Activated naive CD8-positive, alpha-beta T cell treated with anti-CD3 and anti-CD28 coated beads, Interleukin-2, amount 50 U/mL, for 24 hours (primary cell): ENCODE results near the gene RSPH10B2.
"Not testable (repeated sequence)": the region's sequence is repeated elsewhere in the genome, so short reads cannot be mapped to it uniquely, and the experiment has no call there.

Source experiments
- ATAC-seq: fragments of 150-1000 bp; cut with Tn5 transposase; one replicate; pipeline ENCODE4 v1.10.0; 2021
- DNase-seq: peaks from one replicate; pipeline ENCODE4 v3.0.0; 2021
- H3K27ac Mint-ChIP-seq: one replicate; pipeline ENCODE4 v1.8.0; 2021; ENCODE audit warnings: mild to moderate bottlenecking, mixed read lengths
- H3K27me3 Mint-ChIP-seq: one replicate; pipeline ENCODE4 v1.8.0; 2021; ENCODE audit warnings: mixed read lengths
- H3K36me3 Mint-ChIP-seq: one replicate; pipeline ENCODE4 v1.8.0; 2021; ENCODE audit warnings: low read depth, mixed read lengths
- H3K4me1 Mint-ChIP-seq: one replicate; pipeline ENCODE4 v1.8.0; 2021; ENCODE audit warnings: mixed read lengths
- H3K4me3 Mint-ChIP-seq: one replicate; pipeline ENCODE4 v1.8.0; 2021; ENCODE audit warnings: mild to moderate bottlenecking, moderate library complexity, mixed read lengths
- H3K9me3 Mint-ChIP-seq: one replicate; pipeline ENCODE4 v1.8.0; 2021; ENCODE audit warnings: mixed read lengths

The RSPH10B2 gene

DNA sequence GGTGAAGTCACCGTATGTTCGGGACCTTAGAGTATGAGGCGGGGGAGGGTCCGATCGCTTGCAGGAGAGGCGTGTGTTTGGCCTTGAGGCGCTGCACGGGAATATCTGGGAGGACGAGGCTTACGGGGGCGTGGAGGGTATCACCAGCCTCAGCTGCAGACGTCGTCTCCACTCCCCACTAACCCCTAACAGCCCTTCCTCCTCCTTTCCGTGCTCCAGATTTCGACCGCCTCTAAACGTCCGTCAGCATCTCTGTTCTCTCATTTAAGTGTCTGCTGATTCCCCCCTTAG is 23.6 kb upstream of the RSPH10B2 start:
- peaks cover 39% of the 10 kb centered on the region for H3K36me3 Mint-ChIP-seq
- peaks cover 27% of the 10 kb centered on the region for H3K4me1 Mint-ChIP-seq
- peak overlapping the region; percentile 84 for H3K4me3 Mint-ChIP-seq
- ATAC-seq, result no peak
- no peak for DNase-seq
- no peaks in the 10 kb centered on the region for H3K9me3 Mint-ChIP-seq
- H3K27ac Mint-ChIP-seq, result peak overlapping the region; percentile 69
- no peaks in the 10 kb centered on the region for H3K27me3 Mint-ChIP-seq

- H3K27me3 Mint-ChIP-seq, H3K9me3 Mint-ChIP-seq, DNase-seq, H3K4me3 Mint-ChIP-seq, H3K27ac Mint-ChIP-seq, ATAC-seq, H3K4me1 Mint-ChIP-seq: not testable (repeated sequence)
- H3K36me3 Mint-ChIP-seq, result peaks cover 49% of the 10 kb centered on the region
These were observed 15.5 kb upstream of the RSPH10B2 start for GRCh38 chr7:6738415-6738814.

- H3K4me3 Mint-ChIP-seq, H3K4me1 Mint-ChIP-seq, H3K9me3 Mint-ChIP-seq, H3K27ac Mint-ChIP-seq, DNase-seq, ATAC-seq, H3K27me3 Mint-ChIP-seq: not testable (repeated sequence)
- peaks cover 22% of the 10 kb centered on the region for H3K36me3 Mint-ChIP-seq
These were observed 9.3 kb upstream of the RSPH10B2 start for GRCh38 chr7:6744410-6745100.

DNA sequence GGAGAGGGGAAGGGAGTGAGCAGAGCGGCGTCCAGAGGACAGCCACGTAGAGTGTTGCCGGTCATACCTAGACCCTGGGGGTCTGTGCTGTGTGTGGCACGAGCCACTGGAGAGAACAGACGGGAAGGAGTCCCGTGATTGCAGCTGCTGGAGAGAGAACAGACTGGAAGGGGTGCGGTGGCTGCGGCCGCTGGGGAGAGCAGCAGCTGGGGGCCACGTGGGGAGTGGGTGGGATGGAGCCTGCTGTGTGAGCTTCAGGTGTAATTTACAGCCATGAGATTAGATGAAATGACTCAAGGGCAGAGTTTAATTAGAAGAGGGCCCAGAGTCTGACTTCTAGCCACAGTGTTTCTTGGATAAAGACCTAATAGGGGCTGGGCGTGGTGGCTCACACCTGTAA is 4.6 kb upstream of the RSPH10B2 start:
- not testable (repeated sequence) for H3K4me3 Mint-ChIP-seq, H3K27me3 Mint-ChIP-seq, H3K27ac Mint-ChIP-seq, H3K4me1 Mint-ChIP-seq, ATAC-seq, DNase-seq, H3K36me3 Mint-ChIP-seq, H3K9me3 Mint-ChIP-seq

GRCh38 chr7:6750173-6750572 is 3.7 kb upstream of the RSPH10B2 start:
- not testable (repeated sequence) for H3K9me3 Mint-ChIP-seq, H3K4me1 Mint-ChIP-seq, ATAC-seq, H3K27ac Mint-ChIP-seq, H3K36me3 Mint-ChIP-seq, DNase-seq, H3K27me3 Mint-ChIP-seq, H3K4me3 Mint-ChIP-seq

- H3K4me1 Mint-ChIP-seq, ATAC-seq, H3K36me3 Mint-ChIP-seq, H3K27me3 Mint-ChIP-seq, H3K27ac Mint-ChIP-seq, H3K9me3 Mint-ChIP-seq, H3K4me3 Mint-ChIP-seq, DNase-seq: not testable (repeated sequence)
These were observed 7.3 kb downstream of the RSPH10B2 start for GRCh38 chr7:6761186-6761585.

- not testable (repeated sequence) for H3K4me3 Mint-ChIP-seq, ATAC-seq, H3K36me3 Mint-ChIP-seq, H3K4me1 Mint-ChIP-seq, H3K27me3 Mint-ChIP-seq, H3K27ac Mint-ChIP-seq, H3K9me3 Mint-ChIP-seq, DNase-seq
These were observed 27.7 kb downstream of the RSPH10B2 start for GRCh38 chr7:6781581-6781980.

DNA sequence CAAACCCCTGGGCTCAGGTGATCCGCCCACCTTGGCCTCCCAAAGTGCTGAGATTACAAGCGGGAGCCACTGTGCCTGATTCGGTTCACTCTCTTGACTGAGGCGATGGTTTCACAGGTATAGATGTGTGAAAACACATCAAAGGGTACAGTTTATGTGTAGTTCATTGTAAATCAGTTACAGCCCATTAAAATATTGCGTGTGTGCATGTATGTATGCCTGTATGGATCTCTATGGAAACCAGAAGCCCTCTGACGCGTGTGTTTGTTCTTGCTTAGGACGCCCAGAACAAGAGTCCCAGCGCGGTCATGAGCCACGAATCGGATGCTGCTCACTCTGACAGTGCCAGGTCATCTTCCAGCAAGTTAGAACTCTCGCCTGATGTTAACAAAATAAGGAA is 35.5 kb downstream of the RSPH10B2 start:
- not testable (repeated sequence) for H3K4me1 Mint-ChIP-seq, H3K9me3 Mint-ChIP-seq, H3K4me3 Mint-ChIP-seq, H3K36me3 Mint-ChIP-seq, ATAC-seq, H3K27ac Mint-ChIP-seq, H3K27me3 Mint-ChIP-seq, DNase-seq

- not testable (repeated sequence) for H3K9me3 Mint-ChIP-seq, H3K36me3 Mint-ChIP-seq, H3K4me1 Mint-ChIP-seq, ATAC-seq, H3K27ac Mint-ChIP-seq, H3K4me3 Mint-ChIP-seq, H3K27me3 Mint-ChIP-seq, DNase-seq
These were observed 38.4 kb downstream of the RSPH10B2 start for GRCh38 chr7:6792113-6792872.

GRCh38 chr7:6794276-6794675 is 40.4 kb downstream of the RSPH10B2 start:
- H3K27me3 Mint-ChIP-seq, DNase-seq, H3K27ac Mint-ChIP-seq, H3K4me1 Mint-ChIP-seq, H3K9me3 Mint-ChIP-seq, H3K4me3 Mint-ChIP-seq, H3K36me3 Mint-ChIP-seq, ATAC-seq: not testable (repeated sequence)

GRCh38 chr7:6797218-6797617 is 43.3 kb downstream of the RSPH10B2 start:
- not testable (repeated sequence) for H3K36me3 Mint-ChIP-seq, H3K4me1 Mint-ChIP-seq, H3K9me3 Mint-ChIP-seq, H3K4me3 Mint-ChIP-seq, H3K27ac Mint-ChIP-seq, H3K27me3 Mint-ChIP-seq, DNase-seq, ATAC-seq

DNA sequence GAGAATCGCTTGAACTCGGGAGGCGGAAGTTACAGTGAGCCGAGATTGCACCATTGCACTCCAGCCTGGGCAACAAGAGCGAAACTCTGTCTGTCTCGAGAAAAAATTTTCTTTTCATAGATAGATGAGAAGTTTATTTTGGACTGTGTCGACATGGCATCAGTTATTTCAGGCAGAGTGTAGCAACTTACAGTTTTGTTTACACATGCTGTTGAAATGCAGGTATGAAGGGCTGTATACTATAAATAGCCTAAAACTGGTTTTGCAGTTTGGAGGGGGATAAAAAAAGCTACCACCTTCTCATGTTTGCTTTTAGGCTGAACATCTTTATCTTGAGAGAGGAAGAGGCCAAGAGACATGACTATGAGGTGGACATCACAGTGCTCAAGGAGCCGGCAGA is 44.1 kb downstream of the RSPH10B2 start:
- DNase-seq, H3K9me3 Mint-ChIP-seq, H3K27ac Mint-ChIP-seq, H3K27me3 Mint-ChIP-seq, ATAC-seq, H3K4me3 Mint-ChIP-seq, H3K4me1 Mint-ChIP-seq, H3K36me3 Mint-ChIP-seq: not testable (repeated sequence)

DNA sequence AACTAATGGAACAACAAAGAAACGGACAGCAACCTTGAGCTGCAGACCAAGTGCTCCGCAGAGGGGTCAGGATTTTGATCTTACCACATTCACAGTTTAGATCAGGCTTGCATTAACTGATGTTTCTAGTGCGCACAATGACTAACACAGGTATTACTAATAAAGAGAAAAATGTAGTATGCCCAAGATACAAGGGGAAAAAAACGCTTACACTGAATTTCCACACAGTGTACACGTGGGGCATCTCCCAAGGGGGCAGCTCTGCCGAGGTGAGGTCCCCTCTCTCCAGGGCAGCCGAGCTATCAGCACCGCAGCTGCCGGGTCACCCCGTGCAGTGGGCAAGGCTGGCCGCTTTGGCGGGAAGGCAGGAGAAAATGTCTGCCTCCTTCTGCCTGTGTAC is 46.0 kb downstream of the RSPH10B2 start:
- ATAC-seq, result peak; percentile 51
- DNase-seq, H3K4me1 Mint-ChIP-seq, H3K27me3 Mint-ChIP-seq, H3K27ac Mint-ChIP-seq, H3K9me3 Mint-ChIP-seq, H3K4me3 Mint-ChIP-seq, H3K36me3 Mint-ChIP-seq: not testable (repeated sequence)

- not testable (repeated sequence) for H3K9me3 Mint-ChIP-seq, H3K4me3 Mint-ChIP-seq, H3K27me3 Mint-ChIP-seq, H3K27ac Mint-ChIP-seq, H3K4me1 Mint-ChIP-seq, H3K36me3 Mint-ChIP-seq, DNase-seq
- ATAC-seq, result peak; percentile 67
These were observed 46.4 kb downstream of the RSPH10B2 start for GRCh38 chr7:6800331-6800730.

DNA sequence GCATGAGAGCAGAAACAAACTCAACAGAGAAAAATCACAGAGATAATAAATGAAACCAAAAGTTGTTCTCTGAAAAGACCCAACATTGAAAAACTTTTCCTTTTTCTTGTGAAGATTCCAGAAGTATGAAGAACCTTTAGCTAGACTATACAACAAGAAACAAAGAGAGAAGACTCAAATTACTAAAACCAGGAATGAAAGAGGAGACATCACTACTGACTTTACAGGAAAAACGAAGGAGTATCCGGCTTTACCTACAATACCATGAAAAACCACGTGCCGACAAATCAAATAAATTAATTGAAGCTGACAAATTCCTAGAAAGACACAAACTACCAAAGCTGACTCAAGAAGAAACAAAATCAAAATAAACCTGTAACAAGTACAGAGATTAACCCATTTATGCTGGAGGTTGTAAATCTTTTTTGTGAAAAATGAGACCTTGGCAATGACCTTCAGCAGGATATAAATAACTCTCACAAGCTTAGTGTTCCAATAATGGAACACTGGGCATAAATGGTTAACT is 53.6 kb downstream of the RSPH10B2 start:
- H3K9me3 Mint-ChIP-seq, H3K27me3 Mint-ChIP-seq, H3K4me1 Mint-ChIP-seq, H3K4me3 Mint-ChIP-seq, H3K27ac Mint-ChIP-seq, H3K36me3 Mint-ChIP-seq, DNase-seq, ATAC-seq: not testable (repeated sequence)
